ENCODE data around the gene ARPC5L.

Gene ARPC5L

GRCh38 chr9:124859803-124860581 lies 1.9 kb upstream of the ARPC5L start:
- FAIRE-seq (no peak), DNase-seq (ENCODE audit: insufficient read length, low spot score) (no peak)
- TF ChIP-seq SPI1 (IDR thresholded peaks at IDR 0.05; ENCODE audit: low read depth, low read length) (0 out of 2 replicates have a peak, but pooled peaks have one; percentile 17), POLR2AphosphoS5 (IDR thresholded peaks at IDR 0.05; ENCODE audit: low read depth, low read length) (peak; percentile 16; the same call in 1 of the 2 replicates), POLR2A (IDR thresholded peaks at IDR 0.05; ENCODE audit: low read depth, low read length) (peak; percentile 21; the same call in 1 of the 2 replicates), PAX5 (IDR thresholded peaks at IDR 0.05; ENCODE audit: insufficient read depth, low read length, severe bottlenecking) (no peak)

- no peak for FAIRE-seq
- TF ChIP-seq POLR2A (IDR thresholded peaks at IDR 0.05; ENCODE audit: low read depth, low read length) (peak; percentile 7; the same call in 1 of the 2 replicates), POU2F2 (IDR thresholded peaks at IDR 0.05; ENCODE audit: low read depth, low read length) (no peak)
- no peak for DNase-seq (ENCODE audit: insufficient read length, low spot score)
Measured at GRCh38 chr9:124860582-124861341, 1.2 kb upstream of the ARPC5L start.

- no peak for DNase-seq (ENCODE audit: insufficient read length, low spot score)
- TF ChIP-seq TAF1 (IDR thresholded peaks at IDR 0.05; ENCODE audit: low read depth, low read length) (no peak), POLR2AphosphoS5 (IDR thresholded peaks at IDR 0.05; ENCODE audit: low read depth, low read length) (no peak), POLR2A (IDR thresholded peaks at IDR 0.05; ENCODE audit: low read depth, low read length) (no peak), POU2F2 (IDR thresholded peaks at IDR 0.05; ENCODE audit: low read depth, low read length) (no peak), SPI1 (IDR thresholded peaks at IDR 0.05; ENCODE audit: low read depth, low read length) (no peak), PAX5 (IDR thresholded peaks at IDR 0.05; ENCODE audit: insufficient read depth, low read length, severe bottlenecking) (no peak)
- FAIRE-seq = no peak
Measured at GRCh38 chr9:124863371-124863871, 1.5 kb downstream of the ARPC5L start.

DNA sequence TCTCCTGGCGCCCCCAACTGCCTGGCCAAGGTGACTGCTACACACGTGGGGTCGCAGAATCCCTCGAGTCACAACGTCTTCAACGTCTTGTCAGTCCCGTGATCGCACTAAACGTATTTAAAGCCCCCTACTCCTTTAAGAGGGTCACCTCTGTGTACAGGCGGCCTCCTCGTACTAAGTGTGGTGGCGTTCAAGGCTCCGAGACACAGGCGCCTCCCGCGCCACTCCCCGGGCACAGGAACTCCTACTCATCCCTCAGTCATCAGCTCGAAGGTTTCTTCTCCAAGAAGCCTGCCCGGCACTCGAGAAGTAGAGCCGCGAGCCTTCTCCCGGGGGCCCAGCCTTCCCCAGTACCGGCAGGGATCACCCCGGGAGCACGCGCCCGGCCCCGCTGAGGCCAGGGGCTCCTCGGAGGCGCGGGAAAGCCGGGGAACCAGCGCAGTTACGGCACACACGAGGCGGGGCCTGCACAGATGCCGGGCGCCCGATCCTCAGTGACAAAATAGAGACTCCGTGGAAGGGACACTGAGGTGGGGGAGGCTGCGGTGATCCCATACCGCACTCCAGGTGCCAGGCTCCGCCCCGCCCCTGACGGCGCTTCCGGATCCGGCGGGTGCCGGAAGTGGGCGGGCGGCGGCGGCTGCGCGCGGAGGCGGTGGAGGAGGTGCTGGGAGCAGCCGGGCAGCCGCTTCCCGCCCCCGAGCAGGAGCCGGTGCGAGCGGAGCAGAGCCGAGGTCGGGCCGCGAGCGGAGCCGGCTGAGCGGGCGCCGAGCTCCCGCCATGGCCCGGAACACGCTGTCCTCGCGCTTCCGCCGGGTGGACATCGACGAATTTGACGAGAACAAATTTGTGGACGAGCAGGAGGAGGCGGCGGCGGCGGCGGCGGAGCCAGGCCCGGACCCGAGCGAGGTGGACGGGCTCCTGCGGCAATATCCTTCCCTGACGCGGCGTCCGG lies 6.9 kb downstream of the ARPC5L start:
- peak; percentile 69 for FAIRE-seq
- DNase-seq (ENCODE audit: insufficient read length, low spot score) = peak; percentile 95
- TF ChIP-seq POLR2A (IDR thresholded peaks at IDR 0.05; ENCODE audit: low read depth, low read length) = peak; percentile 82
- TF ChIP-seq PAX5 (IDR thresholded peaks at IDR 0.05; ENCODE audit: insufficient read depth, low read length, severe bottlenecking) = no peak
- TF ChIP-seq TAF1 (IDR thresholded peaks at IDR 0.05; ENCODE audit: low read depth, low read length) = peak; percentile 87
- TF ChIP-seq POU2F2 (IDR thresholded peaks at IDR 0.05; ENCODE audit: low read depth, low read length) = peak; percentile 64
- TF ChIP-seq POLR2AphosphoS5 (IDR thresholded peaks at IDR 0.05; ENCODE audit: low read depth, low read length) = peak; percentile 84

DNA sequence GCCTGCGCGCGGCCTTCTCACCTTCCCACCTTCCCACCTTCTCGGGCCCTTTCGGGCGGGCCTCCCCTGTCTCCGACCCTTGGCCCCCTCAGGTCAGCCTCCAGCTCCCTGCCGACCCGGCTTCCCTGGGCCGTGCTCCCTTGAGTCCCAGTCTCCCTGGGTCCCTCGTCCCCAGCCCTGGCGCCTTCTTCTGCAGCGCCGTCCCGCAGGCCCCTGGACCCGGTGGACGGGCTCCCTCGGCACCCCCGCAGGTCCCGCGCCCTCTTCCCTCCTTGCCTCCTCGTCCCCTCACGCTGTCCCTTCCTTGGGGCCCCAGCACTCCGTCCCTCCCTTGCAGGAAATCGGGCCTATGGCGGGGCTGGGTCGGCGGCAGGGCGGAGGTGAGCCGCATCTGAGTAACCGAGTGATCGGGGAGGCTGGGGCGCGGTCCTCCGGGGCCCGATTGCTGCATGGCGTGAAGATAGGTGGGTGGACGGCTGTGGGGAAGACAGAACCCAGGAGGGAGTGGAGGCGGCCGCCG lies 7.6 kb downstream of the ARPC5L start:
- TF ChIP-seq POLR2AphosphoS5 (IDR thresholded peaks at IDR 0.05; ENCODE audit: low read depth, low read length) (no peak), POU2F2 (IDR thresholded peaks at IDR 0.05; ENCODE audit: low read depth, low read length) (no peak), TAF1 (IDR thresholded peaks at IDR 0.05; ENCODE audit: low read depth, low read length) (no peak), PAX5 (IDR thresholded peaks at IDR 0.05; ENCODE audit: insufficient read depth, low read length, severe bottlenecking) (no peak), SPI1 (IDR thresholded peaks at IDR 0.05; ENCODE audit: low read depth, low read length) (no peak), POLR2A (IDR thresholded peaks at IDR 0.05; ENCODE audit: low read depth, low read length) (no peak)

GRCh38 chr9:124869986-124870560 lies 8.1 kb downstream of the ARPC5L start:
- TF ChIP-seq PAX5 (IDR thresholded peaks at IDR 0.05; ENCODE audit: insufficient read depth, low read length, severe bottlenecking) = no peak
- TF ChIP-seq SPI1 (IDR thresholded peaks at IDR 0.05; ENCODE audit: low read depth, low read length) = 0 out of 2 replicates have a peak, but pooled peaks have one; percentile 0
- TF ChIP-seq POLR2A (IDR thresholded peaks at IDR 0.05; ENCODE audit: low read depth, low read length) = peak; percentile 71; the same call in 1 of the 2 replicates
- peak; percentile 60 for TF ChIP-seq TAF1 (IDR thresholded peaks at IDR 0.05; ENCODE audit: low read depth, low read length)
- peak; percentile 78 for TF ChIP-seq POLR2AphosphoS5 (IDR thresholded peaks at IDR 0.05; ENCODE audit: low read depth, low read length)
- TF ChIP-seq POU2F2 (IDR thresholded peaks at IDR 0.05; ENCODE audit: low read depth, low read length) = peak; percentile 95
- no peak for DNase-seq (ENCODE audit: insufficient read length, low spot score)
- FAIRE-seq = peak; percentile 31

More for the DNA sequence above, 7.6 kb downstream of the ARPC5L start:
- FAIRE-seq = no peak
- DNase-seq (ENCODE audit: insufficient read length, low spot score) = no peak

DNA sequence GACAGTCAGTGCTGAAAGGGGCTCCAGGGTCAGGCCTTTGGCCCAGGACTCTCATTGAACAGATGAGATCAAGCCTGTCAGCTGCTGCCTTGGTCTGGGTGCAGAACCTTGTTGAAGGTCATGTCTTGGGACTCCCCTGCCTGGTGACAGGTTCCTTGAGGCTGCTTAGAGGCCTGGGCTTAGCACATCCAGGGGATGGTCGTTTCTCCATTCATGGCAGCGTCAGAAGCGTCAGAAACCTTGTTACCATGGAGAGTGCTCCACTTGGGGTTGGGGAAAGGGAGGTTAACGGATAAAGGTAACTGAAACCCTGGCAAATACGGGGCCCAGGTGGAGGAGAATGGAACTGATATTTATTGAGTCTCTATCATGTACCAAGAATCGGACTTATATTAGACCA lies 8.8 kb downstream of the ARPC5L start:
- FAIRE-seq (no peak), DNase-seq (ENCODE audit: insufficient read length, low spot score) (no peak)
- TF ChIP-seq PAX5 (IDR thresholded peaks at IDR 0.05; ENCODE audit: insufficient read depth, low read length, severe bottlenecking) (no peak), POLR2AphosphoS5 (IDR thresholded peaks at IDR 0.05; ENCODE audit: low read depth, low read length) (no peak), POLR2A (IDR thresholded peaks at IDR 0.05; ENCODE audit: low read depth, low read length) (no peak)

DNA sequence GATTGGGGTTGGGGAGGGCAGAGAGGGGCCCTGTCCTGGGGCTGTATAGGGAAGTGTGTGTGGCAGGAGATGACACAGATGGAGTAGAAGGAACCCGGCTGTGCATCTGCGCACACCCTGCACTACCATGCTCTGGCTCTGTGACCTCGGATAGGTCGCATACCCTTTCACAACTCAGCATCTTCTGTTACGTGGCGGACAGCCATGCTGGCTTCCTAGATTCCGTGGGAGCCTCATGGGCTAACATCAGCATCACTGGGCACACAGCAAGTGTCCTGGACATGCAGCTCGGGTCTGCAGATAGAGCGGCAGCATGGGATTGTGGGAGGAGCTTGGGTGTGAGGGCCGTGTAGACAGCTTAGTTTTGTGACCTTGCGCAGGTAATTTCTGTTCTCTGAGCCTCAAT lies 9.2 kb downstream of the ARPC5L start:
- FAIRE-seq = no peak
- DNase-seq (ENCODE audit: insufficient read length, low spot score) = no peak
- TF ChIP-seq POLR2A (IDR thresholded peaks at IDR 0.05; ENCODE audit: low read depth, low read length) = 0 out of 2 replicates have a peak, but pooled peaks have one; percentile 26
- no peak for TF ChIP-seq POU2F2 (IDR thresholded peaks at IDR 0.05; ENCODE audit: low read depth, low read length)
- TF ChIP-seq POLR2AphosphoS5 (IDR thresholded peaks at IDR 0.05; ENCODE audit: low read depth, low read length) = 0 out of 2 replicates have a peak, but pooled peaks have one; percentile 5

Measured in GM12891 (cell line).